DMS153 treated with DMSO at 0.1 percent for 48 hours (cell line): ENCODE results near the gene NXN.
"Not testable (repeated sequence)": the region's sequence is repeated elsewhere in the genome, so short reads cannot be mapped to it uniquely, and the experiment has no call there.

Experiments used
- DNase-seq: peaks from one replicate; lab custom pipeline; 2025; ENCODE audit not compliant: unreplicated experiment; lab: John Stamatoyannopoulos, UW

NXN gene

GRCh38 chr17:802901-803881 lies 176.4 kb downstream of the NXN start:
- DNase-seq: no peak

GRCh38 chr17:802481-802880 lies 177.1 kb downstream of the NXN start:
- no peak for DNase-seq

GRCh38 chr17:801660-802059 lies 177.9 kb downstream of the NXN start:
- DNase-seq: no peak

GRCh38 chr17:800446-801242 lies 178.9 kb downstream of the NXN start:
- DNase-seq: no peak

- no peak for DNase-seq
These were observed 180.3 kb downstream of the NXN start for GRCh38 chr17:799261-799660.

- DNase-seq: no peak
These were observed 181.3 kb downstream of the NXN start for GRCh38 chr17:798246-798645.

- no peak for DNase-seq
These were observed 182.2 kb downstream of the NXN start for GRCh38 chr17:797236-797840.

- no peak for DNase-seq
These were observed 183.0 kb downstream of the NXN start for GRCh38 chr17:796609-797008.

GRCh38 chr17:795721-796120 lies 183.9 kb downstream of the NXN start:
- no peak for DNase-seq

- no peak for DNase-seq
These were observed 184.3 kb downstream of the NXN start for GRCh38 chr17:795276-795675.

- DNase-seq: peak; percentile 13
These were observed 184.7 kb downstream of the NXN start for GRCh38 chr17:794876-795275.

GRCh38 chr17:792277-792676 lies 187.3 kb downstream of the NXN start:
- no peak for DNase-seq

- DNase-seq: no peak
These were observed 187.7 kb downstream of the NXN start for GRCh38 chr17:791829-792228.

GRCh38 chr17:790874-791247 lies 188.7 kb downstream of the NXN start:
- not testable (repeated sequence) for DNase-seq

GRCh38 chr17:789931-790873 lies 189.4 kb downstream of the NXN start:
- DNase-seq: not testable (repeated sequence)

- DNase-seq: no peak
These were observed 190.3 kb downstream of the NXN start for GRCh38 chr17:789160-789840.

GRCh38 chr17:788551-788950 lies 191.0 kb downstream of the NXN start:
- no peak for DNase-seq

GRCh38 chr17:787641-788221 lies 191.8 kb downstream of the NXN start:
- no peak for DNase-seq

- DNase-seq: not testable (repeated sequence)
These were observed 193.7 kb downstream of the NXN start for GRCh38 chr17:785901-786300.

- DNase-seq: no peak
These were observed 195.4 kb downstream of the NXN start for GRCh38 chr17:784143-784542.
